ENCODE measurements around the gene CHML. TPM values are rescaled to one million over a fixed set of nuclear protein-coding genes. Genes with fewer than 3 reads are reported as not detected.

CHML gene
- total RNA-seq, 4 donors from 2014 or later: 6.2 to 13.0 (median 9.4) TPM

GRCh38 chr1:241630899-241631298 lies 9.3 kb downstream of the CHML start:
- TF ChIP-seq CTCF (IDR thresholded peaks at IDR 0.05; ENCODE audit: low read depth): no peak

- no peak for TF ChIP-seq CTCF (IDR thresholded peaks at IDR 0.05; ENCODE audit: low read depth)
Observed at GRCh38 chr1:241630476-241630875, 9.7 kb downstream of the CHML start.

DNA sequence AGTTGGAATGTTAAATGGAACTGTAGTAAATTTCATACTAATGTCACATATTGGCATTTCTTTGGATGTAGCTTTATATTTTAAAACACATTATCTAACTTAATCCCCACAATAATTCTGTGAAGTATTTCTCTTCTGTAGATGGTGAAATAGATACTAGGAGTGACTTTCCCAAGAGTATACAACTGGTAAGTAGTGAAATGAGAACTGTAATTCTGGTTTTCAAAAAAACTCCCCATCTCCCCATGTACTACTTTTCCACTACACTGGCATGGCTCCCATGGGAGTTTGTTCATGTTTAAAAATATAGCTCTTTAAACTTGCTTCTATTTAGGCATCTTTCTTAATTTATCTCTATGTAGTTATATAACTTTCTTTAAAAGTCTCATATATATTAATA lies 10.2 kb downstream of the CHML start:
- no peak for TF ChIP-seq CTCF (IDR thresholded peaks at IDR 0.05; ENCODE audit: low read depth)

GRCh38 chr1:241627453-241628259 lies 12.5 kb downstream of the CHML start:
- no peak for TF ChIP-seq CTCF (IDR thresholded peaks at IDR 0.05; ENCODE audit: low read depth)

- TF ChIP-seq CTCF (IDR thresholded peaks at IDR 0.05; ENCODE audit: low read depth): no peak
Observed at GRCh38 chr1:241624935-241625334, 15.2 kb downstream of the CHML start.

DNA sequence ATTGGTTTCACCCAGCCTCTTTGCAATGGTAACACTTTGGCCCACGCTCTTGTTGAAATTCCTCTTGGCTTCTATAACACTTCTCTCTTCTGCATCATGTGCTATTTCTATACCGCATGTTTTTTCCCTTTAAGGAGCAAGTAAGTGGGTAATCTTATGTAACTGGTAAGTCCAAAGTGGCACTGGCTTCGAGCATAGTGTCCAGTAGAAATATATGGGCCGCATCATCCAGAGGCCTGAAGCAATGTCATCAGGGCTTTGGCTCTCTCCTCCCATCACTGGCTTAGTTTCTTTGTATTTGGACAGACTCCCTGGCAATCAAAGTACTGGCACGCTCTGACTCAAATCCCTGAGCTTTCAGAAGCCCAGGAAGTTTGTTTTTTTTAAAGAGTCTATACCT lies 17.5 kb downstream of the CHML start:
- no peak for TF ChIP-seq CTCF (IDR thresholded peaks at IDR 0.05; ENCODE audit: low read depth)

DNA sequence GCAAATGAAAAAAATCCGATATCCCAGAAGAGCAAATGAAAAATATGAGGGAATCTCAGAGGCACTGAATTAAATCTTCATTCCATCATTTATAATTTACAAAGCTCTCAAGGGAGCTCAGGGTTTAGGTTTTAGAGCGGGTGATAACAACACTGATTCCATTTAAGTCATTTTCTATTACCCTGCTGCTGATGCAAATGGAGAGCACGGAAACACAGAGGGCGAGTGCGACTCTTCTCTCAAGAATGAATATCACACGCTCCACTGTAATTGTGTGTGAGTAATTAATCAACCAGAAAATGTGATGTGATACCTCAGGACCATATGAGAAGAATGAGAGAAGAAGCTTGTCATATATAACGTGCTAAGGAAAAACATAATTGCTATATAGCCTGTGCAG lies 22.7 kb downstream of the CHML start:
- TF ChIP-seq CTCF (IDR thresholded peaks at IDR 0.05; ENCODE audit: low read depth): no peak
